AG04449 (cell line): ENCODE results near the gene SMIM10L1.

Experiments
- CTCF ChIA-PET: fragments of 350-600 bp; formaldehyde crosslinking; extraction: SDS; loops from one replicate; lab custom pipeline; 2021; ENCODE audit warnings: antibody characterized with exemption; lab: Yijun Ruan, JAX
- POLR2A ChIA-PET: fragments of 400-600, 350-600 bp; formaldehyde crosslinking; extraction: SDS; loops from one replicate; lab custom pipeline; 2020; ENCODE audit warnings: antibody characterized with exemption, inconsistent platforms; lab: Yijun Ruan, JAX
- DNase-seq: peaks from one replicate; pipeline ENCODE4 v3.0.0-alpha.2; 2010; ENCODE audit warnings: low read depth, low spot score
- H3K4me3 ChIP-seq: 2 replicates; pipeline ENCODE4 v1.5.1; 2011; ENCODE audit warnings: low read depth, mild to moderate bottlenecking, control low read depth, low read length
- TF ChIP-seq, protein P1 (sequence below): IDR thresholded peaks from one replicate; pipeline ENCODE4 v1.5.1; 2011; ENCODE audit warnings: mild to moderate bottlenecking, moderate library complexity, low read length, control low read depth, inconsistent platforms; ENCODE audit not compliant: insufficient read depth; ENCODE audit errors: missing control alignments

Gene SMIM10L1

DNA sequence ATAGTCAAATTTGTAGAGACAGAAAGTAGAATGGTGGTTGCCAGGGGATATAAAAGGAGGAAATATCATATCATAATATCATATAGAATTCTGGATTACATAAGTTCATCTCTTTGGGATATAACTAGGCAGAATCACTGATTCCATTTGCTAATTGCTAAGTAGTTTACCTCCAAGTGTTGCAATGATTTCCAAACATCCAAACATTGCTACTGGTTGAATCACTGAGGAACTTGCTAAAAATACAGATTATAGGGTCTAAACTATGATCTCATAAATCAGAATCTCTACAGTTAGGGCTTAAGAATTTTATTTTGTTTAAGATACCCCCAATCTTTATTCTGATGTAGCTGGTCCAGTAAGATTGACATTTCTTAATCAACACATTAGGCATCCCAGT, 31.8 kb downstream of the SMIM10L1 start:
- ChIA-PET POLR2A (no interaction called here), CTCF (no interaction called here)
- TF ChIP-seq, protein P1, sequence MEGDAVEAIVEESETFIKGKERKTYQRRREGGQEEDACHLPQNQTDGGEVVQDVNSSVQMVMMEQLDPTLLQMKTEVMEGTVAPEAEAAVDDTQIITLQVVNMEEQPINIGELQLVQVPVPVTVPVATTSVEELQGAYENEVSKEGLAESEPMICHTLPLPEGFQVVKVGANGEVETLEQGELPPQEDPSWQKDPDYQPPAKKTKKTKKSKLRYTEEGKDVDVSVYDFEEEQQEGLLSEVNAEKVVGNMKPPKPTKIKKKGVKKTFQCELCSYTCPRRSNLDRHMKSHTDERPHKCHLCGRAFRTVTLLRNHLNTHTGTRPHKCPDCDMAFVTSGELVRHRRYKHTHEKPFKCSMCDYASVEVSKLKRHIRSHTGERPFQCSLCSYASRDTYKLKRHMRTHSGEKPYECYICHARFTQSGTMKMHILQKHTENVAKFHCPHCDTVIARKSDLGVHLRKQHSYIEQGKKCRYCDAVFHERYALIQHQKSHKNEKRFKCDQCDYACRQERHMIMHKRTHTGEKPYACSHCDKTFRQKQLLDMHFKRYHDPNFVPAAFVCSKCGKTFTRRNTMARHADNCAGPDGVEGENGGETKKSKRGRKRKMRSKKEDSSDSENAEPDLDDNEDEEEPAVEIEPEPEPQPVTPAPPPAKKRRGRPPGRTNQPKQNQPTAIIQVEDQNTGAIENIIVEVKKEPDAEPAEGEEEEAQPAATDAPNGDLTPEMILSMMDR, result no peak
- no peak for DNase-seq
- no peak overlapping the region for H3K4me3 ChIP-seq

DNA sequence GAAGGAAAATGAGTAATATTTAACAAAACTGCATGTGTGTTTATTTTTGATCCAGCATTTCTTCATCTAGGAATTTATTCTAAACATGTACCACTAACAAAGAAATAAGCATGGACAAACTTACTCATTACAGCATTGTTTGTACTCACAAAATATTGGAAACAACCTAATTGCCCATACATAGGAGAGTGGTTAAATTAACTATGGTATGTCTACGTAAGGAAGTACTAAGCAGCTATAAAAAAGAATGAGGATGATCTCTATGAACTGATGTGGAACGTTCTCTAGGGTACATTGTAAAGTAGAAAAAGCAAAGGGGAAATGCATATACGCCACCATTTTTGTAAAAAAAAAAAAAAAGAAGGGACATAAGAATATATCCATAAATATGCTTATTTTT, 33.2 kb downstream of the SMIM10L1 start:
- POLR2A ChIA-PET, result no interaction called here
- TF ChIP-seq, protein P1, result no peak
- no peak overlapping the region for H3K4me3 ChIP-seq
- DNase-seq, result no peak
- CTCF ChIA-PET, result no interaction called here

- no peak overlapping the region for H3K4me3 ChIP-seq
- no peak for DNase-seq
- TF ChIP-seq, protein P1, result no peak
- POLR2A ChIA-PET, result no interaction called here
- CTCF ChIA-PET, result interaction anchor here (0.8 kb wide), 1 partner anchor 438 kb away, joined by 3 read pairs; no protein-coding TSS in a partner anchor
These were observed 38.1 kb downstream of the SMIM10L1 start for GRCh38 chr12:11209113-11209512.
